ENCODE measurements around the gene OR2M3. TPM values are rescaled to one million over a fixed set of nuclear protein-coding genes. Genes with fewer than 3 reads are reported as not detected.

Gene OR2M3
- total and polyA plus RNA-seq, 9 donors = 0.11 TPM; not detected in 8

DNA sequence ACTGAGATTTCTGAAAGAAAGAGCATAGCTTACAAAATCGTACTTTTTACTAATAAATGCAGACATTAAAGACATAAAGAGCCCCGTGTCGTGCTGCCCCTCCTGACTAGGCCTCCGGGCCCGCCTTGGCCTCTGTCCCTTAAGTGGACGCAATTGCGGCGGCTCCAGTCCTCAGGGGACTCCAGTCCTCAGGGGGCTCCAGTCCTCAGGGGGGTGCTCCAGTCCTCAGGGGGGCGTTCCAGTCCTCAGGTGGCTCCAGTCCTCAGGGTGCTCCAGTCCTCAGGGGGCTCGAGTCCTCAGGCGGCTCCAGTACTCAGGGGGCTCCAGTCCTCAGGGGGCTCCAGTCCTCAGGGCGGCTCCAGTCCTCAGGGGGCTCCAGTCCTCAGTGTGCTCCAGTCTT, 33.0 kb upstream of the OR2M3 start:
- Histone ChIP-seq H3K9me3 (no peaks in the 10 kb centered on the region), H3K27me3 (no peaks in the 10 kb centered on the region), H3K36me3 (no peaks in the 10 kb centered on the region), H3K4me1 (ENCODE audit: insufficient read depth) (no peaks in the 10 kb centered on the region), H3K4me3 (no peak overlapping the region), H3K27ac (no peak overlapping the region)
- intact Hi-C loops (cut with DNase I) = no loop called here
- no peak for DNase-seq
- no peak for TF ChIP-seq POLR2A (IDR thresholded peaks at IDR 0.05)
- TF ChIP-seq, protein P1, sequence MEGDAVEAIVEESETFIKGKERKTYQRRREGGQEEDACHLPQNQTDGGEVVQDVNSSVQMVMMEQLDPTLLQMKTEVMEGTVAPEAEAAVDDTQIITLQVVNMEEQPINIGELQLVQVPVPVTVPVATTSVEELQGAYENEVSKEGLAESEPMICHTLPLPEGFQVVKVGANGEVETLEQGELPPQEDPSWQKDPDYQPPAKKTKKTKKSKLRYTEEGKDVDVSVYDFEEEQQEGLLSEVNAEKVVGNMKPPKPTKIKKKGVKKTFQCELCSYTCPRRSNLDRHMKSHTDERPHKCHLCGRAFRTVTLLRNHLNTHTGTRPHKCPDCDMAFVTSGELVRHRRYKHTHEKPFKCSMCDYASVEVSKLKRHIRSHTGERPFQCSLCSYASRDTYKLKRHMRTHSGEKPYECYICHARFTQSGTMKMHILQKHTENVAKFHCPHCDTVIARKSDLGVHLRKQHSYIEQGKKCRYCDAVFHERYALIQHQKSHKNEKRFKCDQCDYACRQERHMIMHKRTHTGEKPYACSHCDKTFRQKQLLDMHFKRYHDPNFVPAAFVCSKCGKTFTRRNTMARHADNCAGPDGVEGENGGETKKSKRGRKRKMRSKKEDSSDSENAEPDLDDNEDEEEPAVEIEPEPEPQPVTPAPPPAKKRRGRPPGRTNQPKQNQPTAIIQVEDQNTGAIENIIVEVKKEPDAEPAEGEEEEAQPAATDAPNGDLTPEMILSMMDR (IDR thresholded peaks at IDR 0.05) = no peak
- TF ChIP-seq EP300 (IDR thresholded peaks at IDR 0.05) = no peak
- WGBS, 3 donors = 82 to 84% (median 83%) methylated on average over 12 of the region's 12 CpGs

DNA sequence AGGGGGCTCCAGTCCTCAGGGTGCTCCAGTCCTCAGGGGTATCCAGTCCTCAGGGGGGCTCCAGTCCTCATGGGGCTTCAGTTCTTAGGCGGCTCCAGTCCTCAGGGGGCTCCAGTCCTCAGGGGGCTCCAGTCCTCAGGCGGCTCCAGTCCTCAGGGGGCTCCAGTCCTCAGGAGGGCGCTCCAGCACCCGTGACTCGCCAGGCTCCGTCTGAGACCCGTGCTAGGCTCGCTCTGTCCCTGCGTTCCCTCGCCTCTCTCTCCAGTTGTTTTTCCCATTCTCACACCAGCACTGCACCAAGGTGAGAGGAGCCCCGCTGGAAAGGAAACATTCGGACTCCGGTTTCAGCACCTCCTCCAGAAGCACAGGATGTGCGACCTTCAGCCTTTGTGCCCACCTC, 31.9 kb upstream of the OR2M3 start:
- H3K27me3 ChIP-seq = no peaks in the 10 kb centered on the region
- 88 to 93% (median 92%) methylated on average over 14 of the region's 14 CpGs for WGBS, 3 donors
- intact Hi-C loops (cut with DNase I) = no loop called here
- H3K27ac ChIP-seq = no peak overlapping the region
- no peaks in the 10 kb centered on the region for H3K4me1 ChIP-seq (ENCODE audit: insufficient read depth)
- H3K36me3 ChIP-seq = no peaks in the 10 kb centered on the region
- no peak for TF ChIP-seq POLR2A (IDR thresholded peaks at IDR 0.05)
- H3K9me3 ChIP-seq = no peaks in the 10 kb centered on the region
- DNase-seq = no peak
- H3K4me3 ChIP-seq = no peak overlapping the region

DNA sequence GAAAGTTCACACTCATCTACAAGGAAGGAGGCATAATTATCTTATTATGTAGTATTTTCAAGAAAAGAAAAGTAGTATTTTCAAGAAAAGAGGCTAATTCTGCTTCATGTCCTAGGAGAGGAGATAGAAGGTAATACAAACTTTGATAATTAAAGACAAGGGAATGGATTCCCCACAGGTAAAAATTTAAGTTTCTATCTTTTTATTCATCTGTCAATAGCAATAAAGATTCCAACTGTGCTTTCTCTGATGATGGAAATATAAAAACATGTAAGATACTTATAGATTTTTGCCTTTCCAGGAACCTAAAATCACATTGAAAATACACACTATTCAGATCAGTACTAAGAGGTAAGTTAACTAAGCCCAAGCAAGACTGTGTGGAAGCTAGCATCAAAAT, 22.5 kb upstream of the OR2M3 start, which contains the start of gene OR2M2:
Gene OR2M2 (plus strand): TSS at position 301 of the 400 bp plus-strand sequence. CDS start 5,165 bp downstream, outside the sequence.
- no peak for DNase-seq
- no peaks in the 10 kb centered on the region for H3K9me3 ChIP-seq
- no peak within 1 kb of the TSS for H3K4me3 ChIP-seq
- intact Hi-C loops (cut with DNase I) = no loop called here
- no peaks in the 10 kb centered on the region for H3K36me3 ChIP-seq
- TF ChIP-seq POLR2A (IDR thresholded peaks at IDR 0.05) (no peak), EP300 (IDR thresholded peaks at IDR 0.05) (no peak)
- TF ChIP-seq, protein P1 (IDR thresholded peaks at IDR 0.05) = no peak
- no peaks in the 10 kb centered on the region for H3K27me3 ChIP-seq
- no peak within 1 kb of the TSS for H3K27ac ChIP-seq
- H3K4me1 ChIP-seq (ENCODE audit: insufficient read depth) = no peaks in the 10 kb centered on the region

DNA sequence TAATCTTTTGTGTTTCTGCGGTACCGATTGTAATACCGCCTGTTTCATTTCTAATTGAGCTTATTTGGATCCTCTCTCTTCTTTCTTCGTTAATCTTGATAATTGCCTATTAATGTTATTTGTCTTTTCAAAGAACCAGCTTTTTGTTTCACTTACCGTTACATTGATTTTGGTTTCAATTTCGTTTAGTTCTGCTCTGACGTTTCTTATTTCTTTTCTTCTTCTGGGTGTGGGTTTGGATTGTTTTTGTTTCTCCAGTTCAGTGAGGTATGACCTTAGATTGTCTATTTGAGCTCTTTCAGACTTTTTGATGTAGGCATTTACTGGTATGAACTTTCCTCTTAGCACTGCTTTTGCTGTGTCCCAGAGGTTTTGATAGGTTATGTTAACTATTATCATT, 13.1 kb upstream of the OR2M3 start:
- TF ChIP-seq POLR2A (IDR thresholded peaks at IDR 0.05) = no peak
- no peak for TF ChIP-seq EP300 (IDR thresholded peaks at IDR 0.05)
- TF ChIP-seq, protein P1 (IDR thresholded peaks at IDR 0.05) = no peak
- Histone ChIP-seq H3K27ac (no peak overlapping the region), H3K36me3 (no peaks in the 10 kb centered on the region), H3K4me1 (ENCODE audit: insufficient read depth) (no peaks in the 10 kb centered on the region), H3K9me3 (no peaks in the 10 kb centered on the region), H3K4me3 (no peak overlapping the region), H3K27me3 (no peaks in the 10 kb centered on the region)
- intact Hi-C loops (cut with DNase I) = no loop called here
- DNase-seq = no peak
- 70 to 71% (median 71%) methylated on average over 7 of the region's 7 CpGs for WGBS, 3 donors

DNA sequence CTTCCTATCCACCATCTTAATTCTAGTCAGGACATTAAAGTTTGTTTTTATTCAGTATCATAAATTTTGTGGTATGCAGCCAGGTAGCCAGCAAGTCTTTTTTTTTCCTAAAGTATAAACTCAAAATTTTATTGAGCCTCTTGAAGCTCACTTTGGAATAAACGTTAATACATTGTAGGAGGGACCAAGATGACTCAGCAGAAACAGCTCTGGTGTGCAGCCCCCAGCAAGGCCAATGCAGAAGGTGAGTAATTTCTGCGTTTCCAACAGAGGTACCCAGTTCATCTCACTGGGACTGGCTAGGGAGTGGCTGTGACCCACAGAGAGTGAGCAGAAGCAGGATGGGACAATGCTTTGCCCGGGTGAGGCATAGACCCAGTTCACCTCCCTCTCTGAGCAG, 9.7 kb upstream of the OR2M3 start:
- Histone ChIP-seq H3K4me3 (no peak overlapping the region), H3K36me3 (no peaks in the 10 kb centered on the region), H3K27me3 (no peaks in the 10 kb centered on the region), H3K9me3 (no peaks in the 10 kb centered on the region), H3K27ac (no peak overlapping the region), H3K4me1 (ENCODE audit: insufficient read depth) (no peaks in the 10 kb centered on the region)
- DNase-seq = no peak
- intact Hi-C loops (cut with DNase I) = no loop called here
- WGBS, 3 donors = 55 to 72% (median 65%) methylated on average over 3 of the region's 3 CpGs
- TF ChIP-seq, protein P1 (IDR thresholded peaks at IDR 0.05) = no peak
- TF ChIP-seq EP300 (IDR thresholded peaks at IDR 0.05) (no peak), POLR2A (IDR thresholded peaks at IDR 0.05) (no peak)

Data from ovary (tissue), 9 donors.